Body of pancreas (tissue), 4 donors: ENCODE measurements around the gene KIF6.

Experiments used
- POLR2A ChIP-seq, 3 donors: fragments of 450-650 bp; IDR thresholded peaks; one replicate each; pipeline ENCODE4 v1.6.1; 2016; ENCODE audit warnings: antibody characterized with exemption in 3 of 3, mild to moderate bottlenecking in 2 of 3
- TF ChIP-seq, protein P1 (sequence below), 7 experiments: fragments of 450-650 bp in 4 of 7; fragments of 200-600 bp in 3 of 7; sonication (generic) in 3 of 7; IDR thresholded peaks; one replicate each; pipeline ENCODE4 v1.5.1; 2016 to 2019; ENCODE audit warnings: antibody characterized with exemption in 7 of 7

DNA sequence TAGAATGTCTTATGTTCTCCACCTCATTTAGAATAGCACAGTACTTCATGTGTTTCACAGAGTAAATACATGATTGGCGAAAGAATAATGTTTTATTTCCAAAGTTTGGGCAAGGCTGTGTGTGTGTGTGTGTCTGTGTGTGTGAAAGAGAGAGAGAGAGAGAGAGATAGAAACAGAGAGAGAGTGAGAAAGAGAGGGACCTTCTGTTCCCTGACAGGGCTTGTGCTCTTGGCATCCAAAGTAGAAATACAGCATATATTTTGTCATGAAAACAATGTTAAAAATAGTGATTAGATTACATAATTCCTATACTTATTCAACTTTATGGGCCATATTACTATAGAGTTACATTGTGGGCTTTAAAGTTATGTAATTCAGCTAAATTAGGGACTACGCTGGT lies 201.2 kb downstream of the KIF6 start:
- TF ChIP-seq, protein P1, sequence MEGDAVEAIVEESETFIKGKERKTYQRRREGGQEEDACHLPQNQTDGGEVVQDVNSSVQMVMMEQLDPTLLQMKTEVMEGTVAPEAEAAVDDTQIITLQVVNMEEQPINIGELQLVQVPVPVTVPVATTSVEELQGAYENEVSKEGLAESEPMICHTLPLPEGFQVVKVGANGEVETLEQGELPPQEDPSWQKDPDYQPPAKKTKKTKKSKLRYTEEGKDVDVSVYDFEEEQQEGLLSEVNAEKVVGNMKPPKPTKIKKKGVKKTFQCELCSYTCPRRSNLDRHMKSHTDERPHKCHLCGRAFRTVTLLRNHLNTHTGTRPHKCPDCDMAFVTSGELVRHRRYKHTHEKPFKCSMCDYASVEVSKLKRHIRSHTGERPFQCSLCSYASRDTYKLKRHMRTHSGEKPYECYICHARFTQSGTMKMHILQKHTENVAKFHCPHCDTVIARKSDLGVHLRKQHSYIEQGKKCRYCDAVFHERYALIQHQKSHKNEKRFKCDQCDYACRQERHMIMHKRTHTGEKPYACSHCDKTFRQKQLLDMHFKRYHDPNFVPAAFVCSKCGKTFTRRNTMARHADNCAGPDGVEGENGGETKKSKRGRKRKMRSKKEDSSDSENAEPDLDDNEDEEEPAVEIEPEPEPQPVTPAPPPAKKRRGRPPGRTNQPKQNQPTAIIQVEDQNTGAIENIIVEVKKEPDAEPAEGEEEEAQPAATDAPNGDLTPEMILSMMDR (IDR thresholded peaks at IDR 0.05), result no peak
- no peak for TF ChIP-seq POLR2A (IDR thresholded peaks at IDR 0.05)
